ENCODE results near the gene EGFL6. TPM values are rescaled to one million over a fixed set of nuclear protein-coding genes. Genes with fewer than 3 reads are reported as not detected.

EGFL6 gene, protein sequence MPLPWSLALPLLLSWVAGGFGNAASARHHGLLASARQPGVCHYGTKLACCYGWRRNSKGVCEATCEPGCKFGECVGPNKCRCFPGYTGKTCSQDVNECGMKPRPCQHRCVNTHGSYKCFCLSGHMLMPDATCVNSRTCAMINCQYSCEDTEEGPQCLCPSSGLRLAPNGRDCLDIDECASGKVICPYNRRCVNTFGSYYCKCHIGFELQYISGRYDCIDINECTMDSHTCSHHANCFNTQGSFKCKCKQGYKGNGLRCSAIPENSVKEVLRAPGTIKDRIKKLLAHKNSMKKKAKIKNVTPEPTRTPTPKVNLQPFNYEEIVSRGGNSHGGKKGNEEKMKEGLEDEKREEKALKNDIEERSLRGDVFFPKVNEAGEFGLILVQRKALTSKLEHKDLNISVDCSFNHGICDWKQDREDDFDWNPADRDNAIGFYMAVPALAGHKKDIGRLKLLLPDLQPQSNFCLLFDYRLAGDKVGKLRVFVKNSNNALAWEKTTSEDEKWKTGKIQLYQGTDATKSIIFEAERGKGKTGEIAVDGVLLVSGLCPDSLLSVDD
- under 0.01 and 1.00 TPM in 2 replicates for total RNA-seq

GRCh38 chrX:13569479-13570260 is at the start of gene EGFL6:
Gene EGFL6 (plus strand): TSS chrX:13569601. CDS start chrX:13569862, 261 bp downstream.

DNA sequence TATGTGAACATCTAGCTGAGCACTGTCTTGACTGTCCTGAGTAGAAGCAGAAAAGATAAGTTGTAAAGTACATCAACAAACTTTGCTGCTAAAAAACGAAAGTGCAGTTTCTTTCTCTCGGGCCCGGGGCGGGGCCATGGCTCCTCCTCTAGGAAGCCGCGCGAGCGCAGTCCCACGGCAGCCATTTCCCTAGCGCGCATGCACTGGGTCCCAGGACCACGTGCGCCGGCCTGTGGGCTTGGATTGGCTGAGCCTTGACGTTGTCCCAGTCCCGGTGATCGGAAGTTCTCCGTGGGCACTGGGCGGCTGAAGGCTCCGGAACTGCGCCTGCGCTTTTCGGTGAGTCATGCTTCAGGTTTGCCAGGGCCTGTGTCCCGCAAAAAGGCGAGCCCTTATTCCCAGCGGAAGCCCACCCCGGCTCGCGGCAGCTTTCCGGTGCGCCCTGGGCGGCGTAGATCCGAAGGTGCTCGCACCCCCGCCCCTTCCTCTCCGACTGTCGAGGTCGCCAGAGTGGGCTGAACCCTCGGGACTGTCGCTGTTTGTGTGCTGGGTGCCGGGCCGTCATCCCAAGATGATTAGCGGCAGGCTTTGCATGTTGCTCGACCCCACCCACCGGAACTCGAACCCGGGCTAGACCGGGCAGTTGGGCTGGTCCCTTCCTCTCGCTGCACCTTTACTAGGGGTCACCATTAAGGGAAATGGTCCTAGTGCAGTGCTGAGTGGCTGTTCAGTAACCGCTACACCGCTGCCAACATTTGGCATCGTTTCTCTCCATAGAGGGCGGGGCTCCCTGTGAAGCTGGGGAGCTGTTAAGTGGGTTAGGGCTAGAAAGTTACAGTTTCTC is 83.7 kb downstream of the EGFL6 start, which contains the start of gene TCEANC:
Gene TCEANC (plus strand): TSS at position 292 of the 844 bp plus-strand sequence. CDS start 9,368 bp downstream, outside the sequence.

Other genes starting within 250 kb of the EGFL6 start
- not detected in 2 replicates for gene ATXN3L, start 249.5 kb upstream of the EGFL6 start, total RNA-seq
- 2.4 and 2.8 TPM in 2 replicates for gene TCEANC, start 83.5 kb downstream of the EGFL6 start, total RNA-seq
- gene RAB9A, start 119.5 kb downstream of the EGFL6 start, total RNA-seq: 48.8 and 54.3 TPM in 2 replicates
- gene TRAPPC2, start 165.0 kb downstream of the EGFL6 start, total RNA-seq: 13.7 and 28.5 TPM in 2 replicates
- 14.7 and 28.1 TPM in 2 replicates for gene OFD1, start 165.1 kb downstream of the EGFL6 start, total RNA-seq
- 0.34 and 0.36 TPM in 2 replicates for gene GPM6B, start 247.5 kb downstream of the EGFL6 start, total RNA-seq

All from nasal cavity respiratory epithelium epithelial cell of viscerocranial mucosa (primary cell).